Keratinocyte (primary cell): ENCODE results near the gene CNTNAP2. TPM values are rescaled to one million over a fixed set of nuclear protein-coding genes. Genes with fewer than 3 reads are reported as not detected.

Experiments used
- DNase-seq: peaks from one replicate; pipeline ENCODE4 v3.0.0-alpha.2; 2011; ENCODE audit warnings: low read depth, missing footprints, low spot score
- FAIRE-seq: peaks from 2 replicates; lab custom pipeline; 2011; peaks lifted over from hg19 to GRCh38; lab: Jason Lieb, UNC
- H2AFZ ChIP-seq: 2 replicates; pipeline ENCODE4 v1.6.0; 2012; ENCODE audit warnings: low read length, control low read depth, inconsistent platforms; ENCODE audit not compliant: control insufficient read depth
- H3K27ac ChIP-seq: 2 replicates; pipeline ENCODE4 v1.5.1; 2011; ENCODE audit warnings: low read length; ENCODE audit not compliant: control insufficient read depth, insufficient read depth
- H3K27me3 ChIP-seq: 3 replicates; pipeline ENCODE4 v1.6.0; 2011; ENCODE audit warnings: low read length; ENCODE audit not compliant: control insufficient read depth, insufficient read depth; ENCODE audit errors: extremely low read depth
- H3K36me3 ChIP-seq, 2 experiments: 2 replicates in 1 of 2; 3 replicates in 1 of 2; pipeline ENCODE4 v1.5.1; 2011; ENCODE audit warnings: low read length in 2 of 2, mild to moderate bottlenecking in 1 of 2; ENCODE audit not compliant: control insufficient read depth in 2 of 2, insufficient read depth in 2 of 2; ENCODE audit errors: extremely low read depth in 1 of 2
- H3K4me1 ChIP-seq: 3 replicates; pipeline ENCODE4 v1.5.1; 2011; ENCODE audit warnings: low read length; ENCODE audit not compliant: control insufficient read depth, insufficient read depth; ENCODE audit errors: extremely low read depth
- H3K4me2 ChIP-seq: 3 replicates; pipeline ENCODE4 v1.6.0; 2011; ENCODE audit warnings: low read depth, low read length; ENCODE audit not compliant: control insufficient read depth, insufficient read depth; ENCODE audit errors: extremely low read depth
- H3K4me3 ChIP-seq, 3 experiments: fragments of 200-600 bp in 1 of 3; sonication (generic) in 1 of 3; 2 replicates in 2 of 3; 3 replicates in 1 of 3; pipeline ENCODE4 v1.5.1; 2011 to 2016; ENCODE audit warnings: low read length in 3 of 3, mild to moderate bottlenecking in 3 of 3, control low read depth in 2 of 3, inconsistent platforms in 1 of 3, low read depth in 1 of 3, mixed read lengths in 1 of 3, mixed run types in 1 of 3, moderate library complexity in 1 of 3; ENCODE audit not compliant: control insufficient read depth in 2 of 3, insufficient read depth in 2 of 3; ENCODE audit errors: extremely low read depth in 1 of 3
- H3K79me2 ChIP-seq: 2 replicates; pipeline ENCODE4 v1.6.0; 2012; ENCODE audit warnings: low read length; ENCODE audit not compliant: control insufficient read depth, insufficient read depth
- H3K9ac ChIP-seq: 3 replicates; pipeline ENCODE4 v1.6.0; 2011; ENCODE audit warnings: low read length; ENCODE audit not compliant: control insufficient read depth, insufficient read depth; ENCODE audit errors: extremely low read depth
- H3K9me1 ChIP-seq: 3 replicates; pipeline ENCODE4 v1.6.0; 2011; ENCODE audit warnings: low read length; ENCODE audit not compliant: control insufficient read depth, insufficient read depth; ENCODE audit errors: extremely low read depth
- H3K9me3 ChIP-seq: 2 replicates; pipeline ENCODE4 v1.5.1; 2012; ENCODE audit warnings: low read depth, low read length; ENCODE audit not compliant: control insufficient read depth
- H4K20me1 ChIP-seq: 3 replicates; pipeline ENCODE4 v1.6.0; 2011; ENCODE audit warnings: low read length; ENCODE audit not compliant: control insufficient read depth, insufficient read depth; ENCODE audit errors: extremely low read depth
- CTCF ChIP-seq, 3 experiments: IDR thresholded peaks in 1 of 3; conservative IDR thresholded peaks in 1 of 3; optimal IDR thresholded peaks in 1 of 3; 2 replicates in 2 of 3; 3 replicates in 1 of 3; pipeline versions ENCODE3 to v1.5.1; 2011; ENCODE audit warnings: low read length in 3 of 3, mild to moderate bottlenecking in 3 of 3, moderate library complexity in 2 of 3, control low read depth in 1 of 3, inconsistent platforms in 1 of 3; ENCODE audit not compliant: insufficient read depth in 2 of 3; ENCODE audit errors: extremely low read depth in 1 of 3
- EZH2 ChIP-seq: IDR thresholded peaks from one replicate; pipeline ENCODE4 v1.6.1; 2012; ENCODE audit warnings: inconsistent platforms, mild to moderate bottlenecking, low read length, moderate library complexity
- dilution Hi-C: fragments of 300-500 bp; cut with MboI; formaldehyde crosslinking; loops from one replicate; pipeline ENCODE4 v1.7.0; 2020; ENCODE audit warnings: low sequenced_read_pairs; ENCODE audit not compliant: extremely low pct_ligation_motif_present
- polyA plus RNA-seq, 5 experiments: library from polyadenylated mRNA; depleted of rRNA in 3 of 5; stranded (reverse) in 3 of 5; stranded (forward) in 1 of 5; unstranded in 1 of 5; fragments of >200 nt; gene quantifications; 1 replicate in 1 of 5; 2 replicates in 3 of 5; 3 replicates in 1 of 5; pipeline versions ENCODE4 v1.2.1 to v1.2.3, GENCODE V29; 2011 to 2012; ENCODE audit warnings: missing spikeins in 2 of 5, low read depth in 1 of 5, low replicate concordance in 1 of 5

Gene CNTNAP2
- polyA plus RNA-seq, 1 donor (not counting 4 experiments of a cell fraction or from before 2014, with no cell fraction given), result 1.4 TPM

- H3K9me1 ChIP-seq, result no peaks in the 10 kb centered on the region
- dilution Hi-C loops, result no loop called here
- no peaks in the 10 kb centered on the region for H3K4me1 ChIP-seq
- H3K27ac ChIP-seq, result no peak overlapping the region
- H3K27me3 ChIP-seq, result no peaks in the 10 kb centered on the region
- no peak overlapping the region for H3K4me3 ChIP-seq
- FAIRE-seq, result no peak
- H3K9ac ChIP-seq, result no peak overlapping the region
- H3K9me3 ChIP-seq, result no peaks in the 10 kb centered on the region
- no peak for TF ChIP-seq CTCF (optimal IDR thresholded peaks at IDR 0.05 in 1 of 3, IDR thresholded peaks at IDR 0.05 in 1 of 3, conservative IDR thresholded peaks at IDR 0.05 in 1 of 3; ENCODE audit: extremely low read depth in 1 of 3, insufficient read depth in 2 of 3, low read length in 3 of 3)
- no peak for TF ChIP-seq EZH2
- no peaks in the 10 kb centered on the region for H3K36me3 ChIP-seq
- no peak for DNase-seq
- no peaks in the 10 kb centered on the region for H4K20me1 ChIP-seq
- H2AFZ ChIP-seq, result no peak overlapping the region
- no peaks in the 10 kb centered on the region for H3K79me2 ChIP-seq
- H3K4me2 ChIP-seq, result no peak overlapping the region
Measured at GRCh38 chr7:146366938-146367337, 250.3 kb downstream of the CNTNAP2 start.

- Histone ChIP-seq H3K4me2 (no peak overlapping the region), H3K9me1 (no peaks in the 10 kb centered on the region), H4K20me1 (no peaks in the 10 kb centered on the region), H3K9ac (no peak overlapping the region), H3K27me3 (no peaks in the 10 kb centered on the region), H2AFZ (no peak overlapping the region), H3K9me3 (no peaks in the 10 kb centered on the region), H3K36me3 (no peaks in the 10 kb centered on the region), H3K4me1 (no peaks in the 10 kb centered on the region), H3K27ac (no peak overlapping the region), H3K79me2 (no peaks in the 10 kb centered on the region), H3K4me3 (no peak overlapping the region)
- DNase-seq, result no peak
- FAIRE-seq, result no peak
- no peak for TF ChIP-seq EZH2
- TF ChIP-seq CTCF (optimal IDR thresholded peaks at IDR 0.05 in 1 of 3, IDR thresholded peaks at IDR 0.05 in 1 of 3, conservative IDR thresholded peaks at IDR 0.05 in 1 of 3; ENCODE audit: extremely low read depth in 1 of 3, insufficient read depth in 2 of 3, low read length in 3 of 3), result no peak
- dilution Hi-C loops, result no loop called here
Measured at GRCh38 chr7:146370171-146370570, 253.6 kb downstream of the CNTNAP2 start.
